ENCODE measurements around the gene INPP1. TPM values are rescaled to one million over a fixed set of nuclear protein-coding genes. Genes with fewer than 3 reads are reported as not detected.

INPP1 gene
- total RNA-seq, 1 donor from 2014 or later, result 11.3 TPM

- H3K4me3 ChIP-seq (ENCODE audit: insufficient read depth, low read depth, low read length), result no peak overlapping the region
- H3K27ac ChIP-seq (ENCODE audit: low read depth, low read length), result no peak overlapping the region
- H3K4me1 ChIP-seq (ENCODE audit: insufficient read depth, low read length), result peaks cover 10% of the 10 kb centered on the region
- Mint-ChIP-seq H3K27ac (ENCODE audit: unreplicated experiment) (no peak overlapping the region), H3K36me3 (ENCODE audit: low read depth, unreplicated experiment) (peaks cover 3% of the 10 kb centered on the region), H3K9me3 (ENCODE audit: unreplicated experiment) (no peaks in the 10 kb centered on the region), H3K4me3 (ENCODE audit: unreplicated experiment) (no peak overlapping the region), H3K4me1 (ENCODE audit: low read depth, unreplicated experiment) (no peaks in the 10 kb centered on the region), H3K27me3 (ENCODE audit: low read depth, unreplicated experiment) (no peaks in the 10 kb centered on the region)
- DNase-seq (ENCODE audit: low read depth), result no peak
- TF ChIP-seq CTCF (IDR thresholded peaks at IDR 0.05; ENCODE audit: insufficient read depth, low read depth, low read length) (no peak), EZH2 (IDR thresholded peaks at IDR 0.05; ENCODE audit: insufficient read depth, low read length) (no peak)
- FAIRE-seq, result no peak
- H3K9me3 ChIP-seq (ENCODE audit: insufficient read depth, low read depth, low read length), result no peaks in the 10 kb centered on the region
- H2AFZ ChIP-seq (ENCODE audit: low read depth, low read length), result no peak overlapping the region
- peaks cover 3% of the 10 kb centered on the region for H3K36me3 ChIP-seq (ENCODE audit: insufficient read depth, low read length)
- no peaks in the 10 kb centered on the region for H3K27me3 ChIP-seq (ENCODE audit: insufficient read depth, low read length)
- no peak overlapping the region for H3K9ac ChIP-seq (ENCODE audit: low read length)
- no peak overlapping the region for H3K4me2 ChIP-seq (ENCODE audit: low read length)
- peaks cover 35% of the 10 kb centered on the region for H3K79me2 ChIP-seq (ENCODE audit: insufficient read depth, low read length)
- H4K20me1 ChIP-seq (ENCODE audit: insufficient read depth, low read length), result peaks cover 8% of the 10 kb centered on the region
Observed at GRCh38 chr2:190313880-190314279, 29.5 kb upstream of the INPP1 start.

GRCh38 chr2:190315273-190315672 lies 28.1 kb upstream of the INPP1 start:
- H3K27me3 ChIP-seq (ENCODE audit: insufficient read depth, low read length), result no peaks in the 10 kb centered on the region
- no peaks in the 10 kb centered on the region for H3K9me3 ChIP-seq (ENCODE audit: insufficient read depth, low read depth, low read length)
- no peak overlapping the region for H3K4me3 ChIP-seq (ENCODE audit: insufficient read depth, low read depth, low read length)
- H3K4me2 ChIP-seq (ENCODE audit: low read length), result peak overlapping the region; percentile 13
- H3K79me2 ChIP-seq (ENCODE audit: insufficient read depth, low read length), result peaks cover 39% of the 10 kb centered on the region
- no peak overlapping the region for H3K9ac ChIP-seq (ENCODE audit: low read length)
- FAIRE-seq, result no peak
- Mint-ChIP-seq H3K27ac (ENCODE audit: unreplicated experiment) (no peak overlapping the region), H3K4me3 (ENCODE audit: unreplicated experiment) (no peak overlapping the region), H3K9me3 (ENCODE audit: unreplicated experiment) (no peaks in the 10 kb centered on the region), H3K27me3 (ENCODE audit: low read depth, unreplicated experiment) (no peaks in the 10 kb centered on the region), H3K4me1 (ENCODE audit: low read depth, unreplicated experiment) (peaks cover 1% of the 10 kb centered on the region), H3K36me3 (ENCODE audit: low read depth, unreplicated experiment) (no peaks in the 10 kb centered on the region)
- H2AFZ ChIP-seq (ENCODE audit: low read depth, low read length), result no peak overlapping the region
- no peak for TF ChIP-seq EZH2 (IDR thresholded peaks at IDR 0.05; ENCODE audit: insufficient read depth, low read length)
- TF ChIP-seq CTCF (IDR thresholded peaks at IDR 0.05; ENCODE audit: insufficient read depth, low read depth, low read length), result no peak
- no peak overlapping the region for H3K27ac ChIP-seq (ENCODE audit: low read depth, low read length)
- H3K36me3 ChIP-seq (ENCODE audit: insufficient read depth, low read length), result peaks cover 3% of the 10 kb centered on the region
- no peak for DNase-seq (ENCODE audit: low read depth)
- H3K4me1 ChIP-seq (ENCODE audit: insufficient read depth, low read length), result peaks cover 10% of the 10 kb centered on the region
- peaks cover 8% of the 10 kb centered on the region for H4K20me1 ChIP-seq (ENCODE audit: insufficient read depth, low read length)

GRCh38 chr2:190318514-190318913 lies 24.9 kb upstream of the INPP1 start:
- H3K79me2 ChIP-seq (ENCODE audit: insufficient read depth, low read length), result peaks cover 33% of the 10 kb centered on the region
- peaks cover 10% of the 10 kb centered on the region for H3K4me1 ChIP-seq (ENCODE audit: insufficient read depth, low read length)
- Mint-ChIP-seq H3K9me3 (ENCODE audit: unreplicated experiment) (no peaks in the 10 kb centered on the region), H3K27ac (ENCODE audit: unreplicated experiment) (no peak overlapping the region), H3K27me3 (ENCODE audit: low read depth, unreplicated experiment) (no peaks in the 10 kb centered on the region), H3K36me3 (ENCODE audit: low read depth, unreplicated experiment) (no peaks in the 10 kb centered on the region), H3K4me3 (ENCODE audit: unreplicated experiment) (peak overlapping the region; percentile 97), H3K4me1 (ENCODE audit: low read depth, unreplicated experiment) (peaks cover 4% of the 10 kb centered on the region)
- H2AFZ ChIP-seq (ENCODE audit: low read depth, low read length), result no peak overlapping the region
- no peak for DNase-seq (ENCODE audit: low read depth)
- H4K20me1 ChIP-seq (ENCODE audit: insufficient read depth, low read length), result peaks cover 4% of the 10 kb centered on the region
- H3K9ac ChIP-seq (ENCODE audit: low read length), result peak overlapping the region; percentile 90
- no peak for FAIRE-seq
- no peak overlapping the region for H3K27ac ChIP-seq (ENCODE audit: low read depth, low read length)
- no peaks in the 10 kb centered on the region for H3K27me3 ChIP-seq (ENCODE audit: insufficient read depth, low read length)
- TF ChIP-seq EZH2 (IDR thresholded peaks at IDR 0.05; ENCODE audit: insufficient read depth, low read length), result no peak
- no peak for TF ChIP-seq CTCF (IDR thresholded peaks at IDR 0.05; ENCODE audit: insufficient read depth, low read depth, low read length)
- H3K9me3 ChIP-seq (ENCODE audit: insufficient read depth, low read depth, low read length), result no peaks in the 10 kb centered on the region
- peak overlapping the region; percentile 99 for H3K4me2 ChIP-seq (ENCODE audit: low read length)
- H3K36me3 ChIP-seq (ENCODE audit: insufficient read depth, low read length), result no peaks in the 10 kb centered on the region
- H3K4me3 ChIP-seq (ENCODE audit: insufficient read depth, low read depth, low read length), result peak overlapping the region; percentile 98
